HEK293 (cell line): ENCODE data around the gene NCAPD3.

Experiments used
- CTCF ChIA-PET: fragments of 350-600 bp; formaldehyde crosslinking; extraction: SDS; loops from one replicate; lab custom pipeline; 2021; ENCODE audit warnings: antibody characterized with exemption; lab: Yijun Ruan, JAX
- POLR2A ChIA-PET: fragments of 300-600 bp; formaldehyde crosslinking; extraction: SDS; loops from one replicate; lab custom pipeline; 2020; ENCODE audit warnings: antibody characterized with exemption, inconsistent platforms; lab: Yijun Ruan, JAX
- H3K27ac ChIP-seq: fragments of 200-500 bp; sonication (Bioruptor generic); 2 replicates; pipeline ENCODE4 v1.5.1; 2014; ENCODE audit warnings: low read depth, low read length, control low read depth, inconsistent platforms; ENCODE audit errors: extremely low read depth
- H3K36me3 ChIP-seq, 2 experiments: fragments of 200-500 bp in 1 of 2; sonication (Bioruptor generic) in 1 of 2; 1 replicate in 1 of 2; 2 replicates in 1 of 2; pipeline ENCODE4 v1.5.1; 2014 to 2017; ENCODE audit warnings: inconsistent platforms in 2 of 2, low read length in 2 of 2; ENCODE audit not compliant: control insufficient read depth in 2 of 2, insufficient read depth in 1 of 2
- H3K4me1 ChIP-seq: fragments of 200-500 bp; sonication (Bioruptor generic); 2 replicates; pipeline ENCODE4 v1.5.1; 2014; ENCODE audit warnings: mild to moderate bottlenecking, low read length, inconsistent platforms; ENCODE audit not compliant: control insufficient read depth, insufficient read depth
- H3K4me3 ChIP-seq: 2 replicates; pipeline ENCODE4 v1.5.1; 2011; ENCODE audit warnings: low read depth, mild to moderate bottlenecking, control low read depth, low read length, moderate library complexity
- H3K9me3 ChIP-seq: fragments of 200-500 bp; sonication (Bioruptor generic); 2 replicates; pipeline ENCODE4 v1.5.1; 2014; ENCODE audit warnings: low read depth, low read length, inconsistent platforms; ENCODE audit not compliant: control insufficient read depth, insufficient read depth
- GFI1B ChIP-seq: fragments of 450-650 bp; formaldehyde crosslinking; IDR thresholded peaks from 2 replicates; pipeline ENCODE4 v1.5.1; 2016; ENCODE audit warnings: missing biosample characterization, missing genetic modification characterization
- MYNN ChIP-seq: fragments of 450-650 bp; formaldehyde crosslinking; IDR thresholded peaks from 2 replicates; pipeline ENCODE4 v1.5.1; 2016; ENCODE audit warnings: missing biosample characterization, missing genetic modification characterization, borderline replicate concordance
- SP3 ChIP-seq: fragments of 450-650 bp; formaldehyde crosslinking; IDR thresholded peaks from 2 replicates; pipeline ENCODE4 v1.5.1; 2016; ENCODE audit warnings: missing biosample characterization, missing genetic modification characterization
- TRIM28 ChIP-seq: IDR thresholded peaks from 2 replicates; pipeline ENCODE4 v1.6.1; 2011; ENCODE audit warnings: low read length, control low read depth, borderline replicate concordance
- WT1 ChIP-seq: fragments of 450-650 bp; formaldehyde crosslinking; IDR thresholded peaks from 2 replicates; pipeline ENCODE4 v1.5.1; 2016; ENCODE audit warnings: missing biosample characterization, missing genetic modification characterization
- ZFP41 ChIP-seq: fragments of 450-650 bp; formaldehyde crosslinking; IDR thresholded peaks from 2 replicates; pipeline ENCODE4 v1.5.1; 2016; ENCODE audit warnings: missing biosample characterization, missing genetic modification characterization, borderline replicate concordance
- ZNF133 ChIP-seq: fragments of 450-650 bp; formaldehyde crosslinking; IDR thresholded peaks from 2 replicates; pipeline ENCODE4 v1.5.1; 2016; ENCODE audit warnings: missing biosample characterization, missing genetic modification characterization
- ZNF202 ChIP-seq: fragments of 450-650 bp; formaldehyde crosslinking; IDR thresholded peaks from 2 replicates; pipeline ENCODE4 v1.5.1; 2016; ENCODE audit warnings: missing biosample characterization, missing genetic modification characterization, borderline replicate concordance
- ZNF223 ChIP-seq: fragments of 450-650 bp; formaldehyde crosslinking; IDR thresholded peaks from 2 replicates; pipeline ENCODE4 v1.5.1; 2016; ENCODE audit warnings: missing biosample characterization, missing genetic modification characterization
- ZNF24 ChIP-seq: fragments of 450-650 bp; formaldehyde crosslinking; IDR thresholded peaks from 2 replicates; pipeline ENCODE4 v1.5.1; 2016; ENCODE audit warnings: missing biosample characterization, missing genetic modification characterization
- ZNF26 ChIP-seq: fragments of 450-650 bp; formaldehyde crosslinking; IDR thresholded peaks from 2 replicates; pipeline ENCODE4 v1.5.1; 2016; ENCODE audit warnings: missing biosample characterization, missing genetic modification characterization
- ZNF366 ChIP-seq: fragments of 450-650 bp; formaldehyde crosslinking; conservative IDR thresholded peaks from 2 replicates; pipeline ENCODE4 v1.5.1; 2016; ENCODE audit warnings: missing biosample characterization, missing genetic modification characterization
- ZNF391 ChIP-seq: fragments of 450-650 bp; formaldehyde crosslinking; IDR thresholded peaks from 2 replicates; pipeline ENCODE4 v1.5.1; 2016; ENCODE audit warnings: low read depth, missing biosample characterization, missing genetic modification characterization, borderline replicate concordance
- ZNF501 ChIP-seq: fragments of 450-650 bp; formaldehyde crosslinking; IDR thresholded peaks from 2 replicates; pipeline ENCODE4 v1.5.1; 2016; ENCODE audit warnings: missing biosample characterization, missing genetic modification characterization
- ZNF549 ChIP-seq: fragments of 450-650 bp; IDR thresholded peaks from 2 replicates; pipeline ENCODE4 v1.5.1; 2018; ENCODE audit warnings: missing biosample characterization, missing genetic modification characterization, mild to moderate bottlenecking, inconsistent platforms, moderate library complexity
- ZNF624 ChIP-seq: fragments of 450-650 bp; formaldehyde crosslinking; IDR thresholded peaks from 2 replicates; pipeline ENCODE4 v1.5.1; 2017; ENCODE audit warnings: missing biosample characterization, missing genetic modification characterization
- ZNF785 ChIP-seq: fragments of 450-650 bp; formaldehyde crosslinking; IDR thresholded peaks from 2 replicates; pipeline ENCODE4 v1.5.1; 2016; ENCODE audit warnings: missing biosample characterization, missing genetic modification characterization
- TF ChIP-seq, protein P1 (sequence below): fragments of 450-650 bp; formaldehyde crosslinking; IDR thresholded peaks from 2 replicates; pipeline ENCODE4 v1.5.1; 2016; ENCODE audit warnings: missing biosample characterization, missing genetic modification characterization
- TF ChIP-seq, protein P2 (sequence below): fragments of 450-650 bp; formaldehyde crosslinking; IDR thresholded peaks from 2 replicates; pipeline ENCODE4 v1.5.1; 2017; ENCODE audit warnings: missing biosample characterization, missing genetic modification characterization
- TF ChIP-seq, protein P3 (sequence below): fragments of 450-650 bp; formaldehyde crosslinking; IDR thresholded peaks from 2 replicates; pipeline ENCODE4 v1.5.1; 2016; ENCODE audit warnings: missing biosample characterization, missing genetic modification characterization, borderline replicate concordance

NCAPD3 gene

GRCh38 chr11:134126217-134126822 is 97.4 kb downstream of the NCAPD3 start (continued):
- TF ChIP-seq, protein P1, sequence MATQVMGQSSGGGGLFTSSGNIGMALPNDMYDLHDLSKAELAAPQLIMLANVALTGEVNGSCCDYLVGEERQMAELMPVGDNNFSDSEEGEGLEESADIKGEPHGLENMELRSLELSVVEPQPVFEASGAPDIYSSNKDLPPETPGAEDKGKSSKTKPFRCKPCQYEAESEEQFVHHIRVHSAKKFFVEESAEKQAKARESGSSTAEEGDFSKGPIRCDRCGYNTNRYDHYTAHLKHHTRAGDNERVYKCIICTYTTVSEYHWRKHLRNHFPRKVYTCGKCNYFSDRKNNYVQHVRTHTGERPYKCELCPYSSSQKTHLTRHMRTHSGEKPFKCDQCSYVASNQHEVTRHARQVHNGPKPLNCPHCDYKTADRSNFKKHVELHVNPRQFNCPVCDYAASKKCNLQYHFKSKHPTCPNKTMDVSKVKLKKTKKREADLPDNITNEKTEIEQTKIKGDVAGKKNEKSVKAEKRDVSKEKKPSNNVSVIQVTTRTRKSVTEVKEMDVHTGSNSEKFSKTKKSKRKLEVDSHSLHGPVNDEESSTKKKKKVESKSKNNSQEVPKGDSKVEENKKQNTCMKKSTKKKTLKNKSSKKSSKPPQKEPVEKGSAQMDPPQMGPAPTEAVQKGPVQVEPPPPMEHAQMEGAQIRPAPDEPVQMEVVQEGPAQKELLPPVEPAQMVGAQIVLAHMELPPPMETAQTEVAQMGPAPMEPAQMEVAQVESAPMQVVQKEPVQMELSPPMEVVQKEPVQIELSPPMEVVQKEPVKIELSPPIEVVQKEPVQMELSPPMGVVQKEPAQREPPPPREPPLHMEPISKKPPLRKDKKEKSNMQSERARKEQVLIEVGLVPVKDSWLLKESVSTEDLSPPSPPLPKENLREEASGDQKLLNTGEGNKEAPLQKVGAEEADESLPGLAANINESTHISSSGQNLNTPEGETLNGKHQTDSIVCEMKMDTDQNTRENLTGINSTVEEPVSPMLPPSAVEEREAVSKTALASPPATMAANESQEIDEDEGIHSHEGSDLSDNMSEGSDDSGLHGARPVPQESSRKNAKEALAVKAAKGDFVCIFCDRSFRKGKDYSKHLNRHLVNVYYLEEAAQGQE (tag by site-specific recombination): no peak
- no peak for TF ChIP-seq ZNF624 (tag by site-specific recombination)

DNA sequence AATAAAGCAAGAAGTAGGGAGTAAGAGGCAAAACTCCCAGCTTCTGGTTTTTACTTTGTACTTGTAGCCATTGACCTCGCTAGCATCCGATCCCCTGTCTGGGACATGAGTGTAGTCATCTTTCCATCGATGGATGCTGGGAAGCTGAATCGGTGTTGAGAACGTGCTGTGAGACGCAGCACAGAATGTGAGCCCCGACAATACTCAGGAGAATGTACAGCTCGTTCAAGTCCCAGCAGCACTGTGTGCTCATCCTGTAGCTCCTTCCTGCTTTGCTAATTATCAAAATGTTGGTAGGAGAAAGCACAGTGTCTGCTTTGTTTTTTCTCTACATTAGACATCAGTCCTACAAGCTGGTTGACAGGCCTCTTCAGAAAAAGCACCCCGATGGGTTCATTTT is 98.3 kb downstream of the NCAPD3 start:
- no peaks in the 10 kb centered on the region for H3K9me3 ChIP-seq
- H3K27ac ChIP-seq: no peak overlapping the region
- no peaks in the 10 kb centered on the region for H3K36me3 ChIP-seq
- H3K4me3 ChIP-seq: no peak overlapping the region
- H3K4me1 ChIP-seq: no peaks in the 10 kb centered on the region
- CTCF ChIA-PET: interaction anchor here (2.7 kb wide), 1 partner anchor 75 kb away, joined by 11 read pairs; no protein-coding TSS in a partner anchor
- TF ChIP-seq, protein P2, sequence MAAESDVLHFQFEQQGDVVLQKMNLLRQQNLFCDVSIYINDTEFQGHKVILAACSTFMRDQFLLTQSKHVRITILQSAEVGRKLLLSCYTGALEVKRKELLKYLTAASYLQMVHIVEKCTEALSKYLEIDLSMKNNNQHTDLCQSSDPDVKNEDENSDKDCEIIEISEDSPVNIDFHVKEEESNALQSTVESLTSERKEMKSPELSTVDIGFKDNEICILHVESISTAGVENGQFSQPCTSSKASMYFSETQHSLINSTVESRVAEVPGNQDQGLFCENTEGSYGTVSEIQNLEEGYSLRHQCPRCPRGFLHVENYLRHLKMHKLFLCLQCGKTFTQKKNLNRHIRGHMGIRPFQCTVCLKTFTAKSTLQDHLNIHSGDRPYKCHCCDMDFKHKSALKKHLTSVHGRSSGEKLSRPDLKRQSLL (tag by site-specific recombination): no peak
- no peak for TF ChIP-seq ZNF785 (tag by site-specific recombination)
- TF ChIP-seq ZNF501 (tag by site-specific recombination): no peak
- no peak for TF ChIP-seq ZNF549
- TF ChIP-seq MYNN: no peak
- no peak for TF ChIP-seq GFI1B (tag by site-specific recombination)
- TF ChIP-seq WT1 (tag by site-specific recombination): no peak
- TF ChIP-seq ZNF26 (tag by site-specific recombination): no peak
- TF ChIP-seq SP3 (tag by site-specific recombination): no peak
- POLR2A ChIA-PET: no interaction called here

DNA sequence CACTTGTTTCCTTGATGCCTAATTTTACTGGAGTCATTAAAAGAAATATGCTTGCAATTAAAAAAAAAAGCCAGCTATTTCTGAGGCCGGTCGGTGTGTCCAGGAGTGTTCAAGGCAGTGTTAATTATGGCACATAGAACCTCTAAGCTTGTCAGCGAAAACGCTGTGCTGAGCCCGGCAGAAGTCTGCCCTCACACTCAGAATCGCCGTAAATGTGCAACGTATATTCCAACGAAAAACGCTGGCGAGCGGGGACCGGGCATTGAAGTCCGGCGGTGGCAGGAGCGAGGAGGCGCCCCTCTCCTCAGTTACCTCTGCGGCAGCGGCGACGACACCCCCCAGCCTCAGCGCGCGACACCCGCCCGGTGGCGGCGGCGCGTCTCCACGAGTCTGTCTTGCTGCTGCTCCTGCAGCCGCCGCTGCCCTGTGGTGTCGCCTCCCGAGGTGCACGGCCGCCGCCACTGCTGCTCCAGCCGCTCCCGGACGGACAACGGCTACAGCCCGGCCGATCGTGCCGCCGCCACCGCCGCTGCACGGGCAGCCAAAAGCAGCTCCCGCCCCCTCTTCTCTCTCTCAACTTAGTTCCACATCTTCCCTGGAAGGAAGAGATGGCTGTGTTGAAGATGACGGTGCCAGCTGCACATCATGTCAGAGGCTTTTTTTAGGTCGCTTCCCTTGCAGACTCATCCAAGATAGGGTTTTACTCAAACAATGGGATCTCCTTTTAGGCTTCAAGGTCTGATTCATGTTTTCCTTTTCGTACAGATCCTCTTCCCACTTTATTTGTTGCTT is 98.9 kb downstream of the NCAPD3 start:
- ChIA-PET POLR2A (no interaction called here), CTCF (interaction anchor here (0.9 kb wide), 1 partner anchor 197 kb away, joined by 3 read pairs; no protein-coding TSS in a partner anchor)
- TF ChIP-seq ZFP41 (tag by site-specific recombination) (no peak), ZNF133 (tag by site-specific recombination) (no peak), ZNF24 (no peak), ZNF391 (tag by site-specific recombination) (no peak), GFI1B (tag by site-specific recombination) (no peak), ZNF223 (no peak), ZNF202 (tag by site-specific recombination) (no peak), ZNF366 (tag by site-specific recombination) (no peak), TRIM28 (no peak)
- TF ChIP-seq, protein P3, sequence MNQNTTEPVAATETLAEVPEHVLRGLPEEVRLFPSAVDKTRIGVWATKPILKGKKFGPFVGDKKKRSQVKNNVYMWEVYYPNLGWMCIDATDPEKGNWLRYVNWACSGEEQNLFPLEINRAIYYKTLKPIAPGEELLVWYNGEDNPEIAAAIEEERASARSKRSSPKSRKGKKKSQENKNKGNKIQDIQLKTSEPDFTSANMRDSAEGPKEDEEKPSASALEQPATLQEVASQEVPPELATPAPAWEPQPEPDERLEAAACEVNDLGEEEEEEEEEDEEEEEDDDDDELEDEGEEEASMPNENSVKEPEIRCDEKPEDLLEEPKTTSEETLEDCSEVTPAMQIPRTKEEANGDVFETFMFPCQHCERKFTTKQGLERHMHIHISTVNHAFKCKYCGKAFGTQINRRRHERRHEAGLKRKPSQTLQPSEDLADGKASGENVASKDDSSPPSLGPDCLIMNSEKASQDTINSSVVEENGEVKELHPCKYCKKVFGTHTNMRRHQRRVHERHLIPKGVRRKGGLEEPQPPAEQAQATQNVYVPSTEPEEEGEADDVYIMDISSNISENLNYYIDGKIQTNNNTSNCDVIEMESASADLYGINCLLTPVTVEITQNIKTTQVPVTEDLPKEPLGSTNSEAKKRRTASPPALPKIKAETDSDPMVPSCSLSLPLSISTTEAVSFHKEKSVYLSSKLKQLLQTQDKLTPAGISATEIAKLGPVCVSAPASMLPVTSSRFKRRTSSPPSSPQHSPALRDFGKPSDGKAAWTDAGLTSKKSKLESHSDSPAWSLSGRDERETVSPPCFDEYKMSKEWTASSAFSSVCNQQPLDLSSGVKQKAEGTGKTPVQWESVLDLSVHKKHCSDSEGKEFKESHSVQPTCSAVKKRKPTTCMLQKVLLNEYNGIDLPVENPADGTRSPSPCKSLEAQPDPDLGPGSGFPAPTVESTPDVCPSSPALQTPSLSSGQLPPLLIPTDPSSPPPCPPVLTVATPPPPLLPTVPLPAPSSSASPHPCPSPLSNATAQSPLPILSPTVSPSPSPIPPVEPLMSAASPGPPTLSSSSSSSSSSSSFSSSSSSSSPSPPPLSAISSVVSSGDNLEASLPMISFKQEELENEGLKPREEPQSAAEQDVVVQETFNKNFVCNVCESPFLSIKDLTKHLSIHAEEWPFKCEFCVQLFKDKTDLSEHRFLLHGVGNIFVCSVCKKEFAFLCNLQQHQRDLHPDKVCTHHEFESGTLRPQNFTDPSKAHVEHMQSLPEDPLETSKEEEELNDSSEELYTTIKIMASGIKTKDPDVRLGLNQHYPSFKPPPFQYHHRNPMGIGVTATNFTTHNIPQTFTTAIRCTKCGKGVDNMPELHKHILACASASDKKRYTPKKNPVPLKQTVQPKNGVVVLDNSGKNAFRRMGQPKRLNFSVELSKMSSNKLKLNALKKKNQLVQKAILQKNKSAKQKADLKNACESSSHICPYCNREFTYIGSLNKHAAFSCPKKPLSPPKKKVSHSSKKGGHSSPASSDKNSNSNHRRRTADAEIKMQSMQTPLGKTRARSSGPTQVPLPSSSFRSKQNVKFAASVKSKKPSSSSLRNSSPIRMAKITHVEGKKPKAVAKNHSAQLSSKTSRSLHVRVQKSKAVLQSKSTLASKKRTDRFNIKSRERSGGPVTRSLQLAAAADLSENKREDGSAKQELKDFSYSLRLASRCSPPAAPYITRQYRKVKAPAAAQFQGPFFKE: no peak

More for the DNA sequence above, 98.9 kb downstream of the NCAPD3 start:
- Histone ChIP-seq H3K36me3 (no peaks in the 10 kb centered on the region), H3K9me3 (no peaks in the 10 kb centered on the region), H3K4me1 (no peaks in the 10 kb centered on the region), H3K27ac (no peak overlapping the region), H3K4me3 (no peak overlapping the region)
